WTC11 (cell line): Measurements from ENCODE around the gene ERAP2.

Experiments
- IRF2 ChIP-seq: sonication (generic); formaldehyde crosslinking; IDR thresholded peaks from 2 replicates; pipeline ENCODE4 v1.8.0; 2022; ENCODE audit warnings: low read depth, missing genetic modification reagents, borderline replicate concordance
- TF ChIP-seq, protein P1 (sequence below): fragments of 200-600 bp; IDR thresholded peaks from 2 replicates; pipeline ENCODE4 v1.8.0; 2022; ENCODE audit warnings: antibody characterized with exemption

DNA sequence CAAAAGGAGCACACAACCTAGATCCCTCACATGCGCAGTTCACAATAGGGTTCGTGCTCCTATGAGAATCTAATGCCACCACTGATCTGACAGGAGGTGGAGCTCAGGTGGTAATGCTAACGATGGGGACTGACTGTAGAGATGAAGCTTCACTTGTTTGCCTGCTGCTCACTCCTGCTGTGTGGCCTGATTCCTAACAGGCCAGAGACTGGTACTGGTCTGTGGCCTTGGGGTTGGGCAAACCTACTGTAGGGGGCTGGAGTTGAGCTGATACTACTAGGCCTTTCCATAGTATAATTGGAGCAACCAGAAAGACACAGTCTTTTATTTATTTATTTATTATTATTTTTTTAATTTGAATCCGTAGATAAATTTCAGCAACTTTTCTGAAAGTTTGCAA lies 64.8 kb downstream of the ERAP2 start:
- TF ChIP-seq, protein P1, sequence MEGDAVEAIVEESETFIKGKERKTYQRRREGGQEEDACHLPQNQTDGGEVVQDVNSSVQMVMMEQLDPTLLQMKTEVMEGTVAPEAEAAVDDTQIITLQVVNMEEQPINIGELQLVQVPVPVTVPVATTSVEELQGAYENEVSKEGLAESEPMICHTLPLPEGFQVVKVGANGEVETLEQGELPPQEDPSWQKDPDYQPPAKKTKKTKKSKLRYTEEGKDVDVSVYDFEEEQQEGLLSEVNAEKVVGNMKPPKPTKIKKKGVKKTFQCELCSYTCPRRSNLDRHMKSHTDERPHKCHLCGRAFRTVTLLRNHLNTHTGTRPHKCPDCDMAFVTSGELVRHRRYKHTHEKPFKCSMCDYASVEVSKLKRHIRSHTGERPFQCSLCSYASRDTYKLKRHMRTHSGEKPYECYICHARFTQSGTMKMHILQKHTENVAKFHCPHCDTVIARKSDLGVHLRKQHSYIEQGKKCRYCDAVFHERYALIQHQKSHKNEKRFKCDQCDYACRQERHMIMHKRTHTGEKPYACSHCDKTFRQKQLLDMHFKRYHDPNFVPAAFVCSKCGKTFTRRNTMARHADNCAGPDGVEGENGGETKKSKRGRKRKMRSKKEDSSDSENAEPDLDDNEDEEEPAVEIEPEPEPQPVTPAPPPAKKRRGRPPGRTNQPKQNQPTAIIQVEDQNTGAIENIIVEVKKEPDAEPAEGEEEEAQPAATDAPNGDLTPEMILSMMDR, result no peak
- no peak for TF ChIP-seq IRF2 (CRISPR knock-in tag)
